GM12891 (cell line): ENCODE measurements around the gene ERN2.

Experiments used
- DNase-seq: peaks from one replicate; pipeline ENCODE4 v3.0.0; 2011; ENCODE audit warnings: low spot score; ENCODE audit not compliant: insufficient read length
- FAIRE-seq: peaks from 2 replicates; lab custom pipeline; 2011; peaks lifted over from hg19 to GRCh38; lab: Jason Lieb, UNC
- PAX5 ChIP-seq: IDR thresholded peaks from 2 replicates; pipeline ENCODE4 v1.6.1; 2011; ENCODE audit warnings: low read length, moderate library complexity, mild to moderate bottlenecking; ENCODE audit not compliant: insufficient read depth, severe bottlenecking
- POLR2A ChIP-seq: IDR thresholded peaks from 2 replicates; pipeline ENCODE4 v1.6.1; 2011; ENCODE audit warnings: low read depth, low read length, control low read depth
- POLR2AphosphoS5 ChIP-seq: IDR thresholded peaks from 2 replicates; pipeline ENCODE4 v1.6.1; 2011; ENCODE audit warnings: low read depth, low read length, control low read depth
- POU2F2 ChIP-seq: IDR thresholded peaks from 2 replicates; pipeline ENCODE4 v1.6.1; 2011; ENCODE audit warnings: low read depth, mild to moderate bottlenecking, control low read depth, low read length, moderate library complexity
- SPI1 ChIP-seq: IDR thresholded peaks from 2 replicates; pipeline ENCODE4 v1.6.1; 2011; ENCODE audit warnings: low read depth, low read length, control low read depth
- TAF1 ChIP-seq: IDR thresholded peaks from 2 replicates; pipeline ENCODE4 v1.6.1; 2011; ENCODE audit warnings: low read depth, low read length, control low read depth

The ERN2 gene

GRCh38 chr16:23670137-23670776 lies 42.8 kb downstream of the ERN2 start:
- FAIRE-seq = peak; percentile 76
- TF ChIP-seq PAX5 = peak; percentile 97
- no peak for TF ChIP-seq POLR2A
- TF ChIP-seq POU2F2 = peak; percentile 88
- TF ChIP-seq SPI1 = peak; percentile 67
- TF ChIP-seq POLR2AphosphoS5 = peak; percentile 44; the same call in 1 of the 2 replicates
- no peak for TF ChIP-seq TAF1
- DNase-seq = no peak

- TF ChIP-seq POLR2A (no peak), PAX5 (no peak), TAF1 (no peak), POLR2AphosphoS5 (no peak), SPI1 (no peak), POU2F2 (no peak)
- DNase-seq (no peak), FAIRE-seq (no peak)
These were observed 44.1 kb downstream of the ERN2 start for GRCh38 chr16:23668873-23669272.

GRCh38 chr16:23668225-23668624 lies 44.8 kb downstream of the ERN2 start:
- no peak for FAIRE-seq
- no peak for TF ChIP-seq POLR2A
- TF ChIP-seq TAF1 = no peak
- TF ChIP-seq POU2F2 = no peak
- TF ChIP-seq POLR2AphosphoS5 = no peak
- TF ChIP-seq PAX5 = no peak
- no peak for TF ChIP-seq SPI1
- no peak for DNase-seq

- FAIRE-seq (no peak), DNase-seq (no peak)
- no peak for TF ChIP-seq TAF1
- no peak for TF ChIP-seq POU2F2
- TF ChIP-seq POLR2A = no peak
These were observed 45.7 kb downstream of the ERN2 start for GRCh38 chr16:23667355-23667659.

- TF ChIP-seq POLR2A (no peak), POLR2AphosphoS5 (no peak), SPI1 (no peak), PAX5 (no peak), TAF1 (no peak), POU2F2 (no peak)
- DNase-seq (no peak), FAIRE-seq (no peak)
These were observed 46.3 kb downstream of the ERN2 start for GRCh38 chr16:23666571-23667354.

- DNase-seq (no peak), FAIRE-seq (no peak)
- no peak for TF ChIP-seq TAF1
- no peak for TF ChIP-seq POLR2A
- no peak for TF ChIP-seq PAX5
- TF ChIP-seq SPI1 = no peak
- no peak for TF ChIP-seq POU2F2
- TF ChIP-seq POLR2AphosphoS5 = no peak
These were observed 49.1 kb downstream of the ERN2 start for GRCh38 chr16:23663918-23664317.

- no peak for DNase-seq
- peak; percentile 55 for FAIRE-seq
- TF ChIP-seq TAF1 (no peak), POLR2A (no peak), PAX5 (no peak), SPI1 (no peak), POU2F2 (no peak), POLR2AphosphoS5 (no peak)
These were observed 61.0 kb downstream of the ERN2 start for GRCh38 chr16:23651943-23652468.

GRCh38 chr16:23650674-23651416 lies 62.2 kb downstream of the ERN2 start:
- no peak for TF ChIP-seq POLR2AphosphoS5
- TF ChIP-seq PAX5 = no peak
- no peak for TF ChIP-seq POU2F2
- no peak for TF ChIP-seq POLR2A
- no peak for TF ChIP-seq TAF1
- TF ChIP-seq SPI1 = no peak
- DNase-seq (no peak), FAIRE-seq (peak; percentile 63)

GRCh38 chr16:23642246-23642774 lies 70.7 kb downstream of the ERN2 start:
- 0 out of 2 replicates have a peak, but pooled peaks have one; percentile 33 for TF ChIP-seq POLR2AphosphoS5
- TF ChIP-seq POLR2A = no peak
- FAIRE-seq (no peak), DNase-seq (no peak)
